Suprapubic skin (tissue), 4 donors: ENCODE results near the gene SMG9. TPM values are rescaled to one million over a fixed set of nuclear protein-coding genes. Genes with fewer than 3 reads are reported as not detected.
A peak's percentile ranks its signal among the peaks of the same experiment; 100 is the strongest.
"Not testable (repeated sequence)": the region's sequence is repeated elsewhere in the genome, so short reads cannot be mapped to it uniquely, and the experiment has no call there.

Experiments
- DNase-seq, 2 donors: peaks; one replicate each; pipeline ENCODE4 v3.0.0-alpha.2; 2019; ENCODE audit warnings: low spot score in 2 of 2
- H3K27ac ChIP-seq: fragments of 200-600 bp; sonication (generic); one replicate; pipeline ENCODE4 v1.5.1; 2019
- H3K27me3 ChIP-seq: fragments of 200-600 bp; sonication (generic); one replicate; pipeline ENCODE4 v1.5.1; 2019
- H3K36me3 ChIP-seq: fragments of 200-600 bp; sonication (generic); one replicate; pipeline ENCODE4 v1.5.1; 2019
- H3K4me1 ChIP-seq: fragments of 200-600 bp; sonication (generic); one replicate; pipeline ENCODE4 v1.5.1; 2019
- H3K4me3 ChIP-seq: fragments of 200-600 bp; sonication (generic); one replicate; pipeline ENCODE4 v1.5.1; 2019; ENCODE audit warnings: mild to moderate bottlenecking
- H3K9me3 ChIP-seq: fragments of 200-600 bp; sonication (generic); one replicate; pipeline ENCODE4 v1.5.1; 2019
- CTCF ChIP-seq, 2 donors: fragments of 200-600 bp in 1 of 2; fragments of 450-650 bp in 1 of 2; sonication (generic) in 1 of 2; IDR thresholded peaks; one replicate each; pipeline ENCODE4 v1.5.1; 2016 to 2019; ENCODE audit warnings: antibody characterized with exemption in 2 of 2, mild to moderate bottlenecking in 1 of 2, moderate library complexity in 1 of 2
- EP300 ChIP-seq: sonication (generic); formaldehyde crosslinking; IDR thresholded peaks from one replicate; pipeline ENCODE4 v1.6.1; 2017; ENCODE audit warnings: antibody characterized with exemption
- POLR2A ChIP-seq, 2 donors: fragments of 450-650 bp; IDR thresholded peaks; one replicate each; pipeline ENCODE4 v1.6.1; 2017; ENCODE audit warnings: antibody characterized with exemption in 2 of 2, mild to moderate bottlenecking in 2 of 2, moderate library complexity in 2 of 2
- POLR2AphosphoS5 ChIP-seq, 3 donors: sonication (generic); formaldehyde crosslinking; IDR thresholded peaks; one replicate each; pipeline ENCODE4 v1.6.1; 2017; ENCODE audit warnings: antibody characterized with exemption in 3 of 3
- WGBS: methylation state at CpG from one replicate; pipeline ENCODE4 v1.1.5; 2018; 5-methylcytosine and 5-hydroxymethylcytosine counted together
- total RNA-seq, 4 donors: library from RNA; depleted of rRNA; stranded (reverse); fragments of >200 nt; gene quantifications; one replicate each; pipeline ENCODE4 v1.1.0, GENCODE V29; 2016

The SMG9 gene
- total RNA-seq, 4 donors from 2014 or later: 21.5 to 44.4 (median 30.1) TPM

DNA sequence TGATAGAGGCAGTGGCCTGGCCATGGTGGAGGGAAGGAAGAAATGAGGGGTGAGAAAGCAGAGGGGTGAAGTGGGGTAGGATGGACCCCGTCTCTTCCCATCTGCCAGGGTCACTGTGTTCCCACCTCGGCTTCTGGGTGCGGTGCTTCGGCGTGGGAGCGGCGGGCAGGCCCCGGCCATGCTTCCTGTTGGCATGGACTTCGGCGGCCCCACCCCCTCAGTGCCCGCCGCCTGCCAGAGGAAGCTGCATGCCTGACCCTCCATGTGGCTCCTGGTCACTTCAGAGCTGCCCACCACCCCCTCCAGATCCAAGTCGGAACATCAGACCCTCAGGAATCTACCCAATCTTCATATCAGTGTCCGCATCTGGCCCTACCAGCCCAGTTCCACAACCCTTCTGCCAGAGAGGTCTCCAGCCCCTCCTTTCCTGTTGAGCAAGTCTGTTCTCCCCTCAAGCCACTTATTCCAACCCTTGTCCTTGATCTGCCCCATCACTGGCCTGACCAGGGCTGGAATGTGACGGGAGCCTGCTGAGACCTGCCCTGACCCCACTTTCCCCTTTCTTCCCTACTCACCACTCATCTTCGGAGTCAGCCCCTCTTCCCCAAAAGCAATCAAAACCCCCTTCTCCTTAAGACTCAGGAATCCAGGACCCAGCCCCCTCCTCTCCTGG, 24.5 kb upstream of the SMG9 start:
- Histone ChIP-seq H3K4me1 (peaks cover 65% of the 10 kb centered on the region), H3K27me3 (no peaks in the 10 kb centered on the region), H3K36me3 (no peaks in the 10 kb centered on the region), H3K4me3 (peak overlapping the region; percentile 34), H3K27ac (peak overlapping the region; percentile 72), H3K9me3 (no peaks in the 10 kb centered on the region)
- DNase-seq: no peak
- no peak for TF ChIP-seq POLR2A (IDR thresholded peaks at IDR 0.05)
- TF ChIP-seq EP300: no peak
- TF ChIP-seq POLR2AphosphoS5 (IDR thresholded peaks at IDR 0.05): no peak
- TF ChIP-seq CTCF (IDR thresholded peaks at IDR 0.05): no peak
- 70% methylated on average over 12 of the region's 16 CpGs for WGBS

- Histone ChIP-seq H3K4me3 (peak overlapping the region; percentile 34), H3K9me3 (no peaks in the 10 kb centered on the region), H3K27me3 (no peaks in the 10 kb centered on the region), H3K27ac (peak overlapping the region; percentile 72), H3K36me3 (no peaks in the 10 kb centered on the region), H3K4me1 (peaks cover 62% of the 10 kb centered on the region)
- WGBS: 100% methylated on average over 1 of the region's 1 CpG
- no peak for DNase-seq
- no peak for TF ChIP-seq POLR2AphosphoS5 (IDR thresholded peaks at IDR 0.05)
- no peak for TF ChIP-seq EP300
- no peak for TF ChIP-seq CTCF (IDR thresholded peaks at IDR 0.05)
- TF ChIP-seq POLR2A (IDR thresholded peaks at IDR 0.05): no peak
These were observed 23.9 kb upstream of the SMG9 start for GRCh38 chr19:43778651-43779050.

- no peak for DNase-seq
- H3K4me3 ChIP-seq: no peak overlapping the region
- H3K27ac ChIP-seq: peak overlapping the region; percentile 72
These were observed 22.5 kb upstream of the SMG9 start for GRCh38 chr19:43777163-43777695.

DNA sequence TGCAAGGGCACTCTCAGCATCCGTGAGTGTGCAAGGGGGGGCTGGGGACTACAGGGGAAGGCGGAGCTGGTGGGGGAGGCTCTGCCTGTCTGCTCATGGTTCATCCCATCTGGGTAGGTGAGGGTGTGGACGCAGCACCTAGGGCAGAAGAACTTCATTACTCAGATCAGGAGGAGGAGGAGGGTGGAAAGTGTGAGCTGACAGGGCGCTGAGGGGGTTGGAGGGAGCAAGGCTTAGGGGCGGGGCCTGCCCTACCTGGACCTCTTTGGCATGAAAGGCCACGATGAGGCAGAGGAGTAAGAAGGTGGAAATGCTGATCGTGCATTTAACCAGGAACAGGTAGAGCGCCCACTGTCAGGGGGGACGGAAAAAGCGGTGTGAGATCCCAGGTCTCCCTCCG, 21.5 kb upstream of the SMG9 start:
- Histone ChIP-seq H3K4me1 (peaks cover 40% of the 10 kb centered on the region), H3K36me3 (no peaks in the 10 kb centered on the region), H3K27ac (peak overlapping the region; percentile 72), H3K27me3 (no peaks in the 10 kb centered on the region), H3K4me3 (no peak overlapping the region), H3K9me3 (no peaks in the 10 kb centered on the region)
- TF ChIP-seq POLR2A (IDR thresholded peaks at IDR 0.05): no peak
- TF ChIP-seq CTCF (IDR thresholded peaks at IDR 0.05): no peak
- no peak for TF ChIP-seq EP300
- no peak for TF ChIP-seq POLR2AphosphoS5 (IDR thresholded peaks at IDR 0.05)
- 70% methylated on average over 11 of the region's 11 CpGs for WGBS
- DNase-seq: no peak

More at GRCh38 chr19:43777163-43777695, 22.5 kb upstream of the SMG9 start:
- Histone ChIP-seq H3K9me3 (no peaks in the 10 kb centered on the region), H3K27me3 (no peaks in the 10 kb centered on the region), H3K36me3 (no peaks in the 10 kb centered on the region), H3K4me1 (peaks cover 48% of the 10 kb centered on the region)
- TF ChIP-seq POLR2A (IDR thresholded peaks at IDR 0.05) (no peak), EP300 (no peak)
- WGBS: 19% methylated on average over 4 of the region's 4 CpGs

- Histone ChIP-seq H3K27me3 (no peaks in the 10 kb centered on the region), H3K9me3 (no peaks in the 10 kb centered on the region), H3K4me3 (no peak overlapping the region), H3K4me1 (peaks cover 31% of the 10 kb centered on the region), H3K27ac (no peak overlapping the region), H3K36me3 (no peaks in the 10 kb centered on the region)
- no peak for DNase-seq
- no peak for TF ChIP-seq CTCF (IDR thresholded peaks at IDR 0.05)
- TF ChIP-seq POLR2AphosphoS5 (IDR thresholded peaks at IDR 0.05): no peak
- 92% methylated on average over 7 of the region's 7 CpGs for whole genome bisulfite sequencing
These were observed 20.6 kb upstream of the SMG9 start for GRCh38 chr19:43775299-43775890.

DNA sequence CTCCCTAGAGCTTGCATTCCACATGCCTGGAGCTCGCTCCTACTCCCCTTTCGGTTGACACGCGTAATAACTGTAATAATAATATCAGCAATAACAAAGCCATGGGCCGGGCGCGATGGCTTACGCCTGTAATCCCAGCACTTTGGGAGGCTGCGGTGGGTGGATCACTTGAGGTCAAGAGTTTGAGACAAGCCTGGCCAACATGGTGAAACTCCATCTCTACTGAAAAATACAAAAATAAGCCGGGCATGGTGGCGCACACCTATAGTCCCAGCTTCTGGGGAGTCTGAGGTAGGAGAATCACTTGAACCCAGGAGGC, 20.1 kb upstream of the SMG9 start:
- DNase-seq, H3K27ac ChIP-seq, H3K27me3 ChIP-seq, H3K9me3 ChIP-seq, H3K4me3 ChIP-seq, H3K36me3 ChIP-seq: not testable (repeated sequence)
- H3K4me1 ChIP-seq: peaks cover 27% of the 10 kb centered on the region
- 71% methylated on average over 11 of the region's 11 CpGs for WGBS
